ENCODE results near the gene TBX4. TPM values are rescaled to one million over a fixed set of nuclear protein-coding genes. Genes with fewer than 3 reads are reported as not detected.
A peak's percentile ranks its signal among the peaks of the same experiment; 100 is the strongest.

TBX4 gene
- polyA plus RNA-seq, 2 of the 4 experiments (the other 2 are of a cell fraction), result 0.17 to 0.18 TPM

DNA sequence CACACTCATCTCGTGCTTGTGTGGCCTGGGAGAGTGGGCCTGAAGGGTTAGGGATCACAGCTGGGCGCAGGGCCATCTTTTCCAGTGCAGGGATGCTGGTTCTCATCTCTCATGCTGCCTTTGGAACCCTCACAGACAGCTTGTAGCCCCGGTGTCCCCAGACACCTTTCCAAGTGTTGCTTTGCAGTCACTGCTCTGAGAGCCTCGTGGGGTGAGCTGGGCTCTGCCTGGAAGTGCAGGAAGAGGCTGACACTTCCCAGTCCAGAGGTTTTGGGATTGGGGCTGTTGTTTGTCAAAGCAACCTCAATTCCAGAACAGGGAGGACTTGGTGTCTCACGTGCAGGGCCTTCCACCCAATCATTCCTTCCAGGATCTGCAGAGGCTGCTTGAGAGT is 28.2 kb downstream of the TBX4 start:
- Histone ChIP-seq H3K27ac (no peak overlapping the region), H3K4me2 (no peak overlapping the region), H3K4me1 (no peaks in the 10 kb centered on the region), H3K9me3 (no peaks in the 10 kb centered on the region), H3K4me3 (no peak overlapping the region)
- WGBS (ENCODE audit: missing lambda C conversion rate), result 55% methylated on average over 5 of the region's 5 CpGs
- ATAC-seq, result no peak
- no peak for DNase-seq (ENCODE audit: low read depth in 1 of 2, low spot score in 1 of 2)
- POLR2A ChIA-PET, result no interaction called here
- CTCF ChIA-PET, result interaction anchor here (2.3 to 5.2 kb wide), 2 partner anchors 9 to 13 kb away, joined by 8 to 25 read pairs; no protein-coding TSS in a partner anchor
- FAIRE-seq, result no peak
- TF ChIP-seq RNF2 (IDR thresholded peaks at IDR 0.05; ENCODE audit: borderline replicate concordance, low read depth) (no peak), TP53 (CRISPR knock-in tag; IDR thresholded peaks at IDR 0.05) (no peak), EP300 (IDR thresholded peaks at IDR 0.05) (no peak), HEYL (CRISPR knock-in tag; IDR thresholded peaks at IDR 0.05) (no peak), CHD4 (IDR thresholded peaks at IDR 0.05; ENCODE audit: borderline replicate concordance) (no peak)

DNA sequence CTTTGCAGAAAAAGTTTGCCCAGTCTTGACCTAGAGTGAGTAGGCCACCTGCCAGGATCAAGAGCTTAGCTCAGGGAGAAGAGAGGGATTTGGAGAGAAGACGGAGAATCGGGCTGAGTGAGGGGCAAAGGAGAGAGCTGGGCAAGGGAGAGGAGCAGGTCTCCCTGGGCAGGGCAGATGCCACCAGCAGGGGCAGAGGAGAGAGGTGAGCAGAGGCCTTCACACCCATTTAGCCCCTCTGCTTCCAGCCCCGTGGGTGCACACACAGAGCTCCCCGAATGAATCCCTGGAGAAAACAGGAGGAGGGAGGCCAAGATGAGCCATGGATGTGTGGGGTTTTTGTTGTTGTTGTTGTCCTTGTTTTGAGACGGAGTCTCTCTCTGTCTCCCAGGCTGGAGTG is 29.2 kb downstream of the TBX4 start:
- no peak overlapping the region for H3K27ac ChIP-seq
- H3K4me2 ChIP-seq, result no peak overlapping the region
- H3K9me3 ChIP-seq, result no peaks in the 10 kb centered on the region
- H3K4me3 ChIP-seq, result no peak overlapping the region
- ChIA-PET CTCF (interaction anchor here (1.0 to 5.2 kb wide), 4 partner anchors 10 to 64 kb away, joined by 3 to 25 read pairs (median 6); no protein-coding TSS in a partner anchor), POLR2A (no interaction called here)
- no peak for TF ChIP-seq FOXS1 (CRISPR knock-in tag; IDR thresholded peaks at IDR 0.05)
- TF ChIP-seq, protein P1, sequence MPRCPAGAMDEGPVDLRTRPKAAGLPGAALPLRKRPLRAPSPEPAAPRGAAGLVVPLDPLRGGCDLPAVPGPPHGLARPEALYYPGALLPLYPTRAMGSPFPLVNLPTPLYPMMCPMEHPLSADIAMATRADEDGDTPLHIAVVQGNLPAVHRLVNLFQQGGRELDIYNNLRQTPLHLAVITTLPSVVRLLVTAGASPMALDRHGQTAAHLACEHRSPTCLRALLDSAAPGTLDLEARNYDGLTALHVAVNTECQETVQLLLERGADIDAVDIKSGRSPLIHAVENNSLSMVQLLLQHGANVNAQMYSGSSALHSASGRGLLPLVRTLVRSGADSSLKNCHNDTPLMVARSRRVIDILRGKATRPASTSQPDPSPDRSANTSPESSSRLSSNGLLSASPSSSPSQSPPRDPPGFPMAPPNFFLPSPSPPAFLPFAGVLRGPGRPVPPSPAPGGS (IDR thresholded peaks at IDR 0.05), result no peak
- no peak for TF ChIP-seq CHD2 (IDR thresholded peaks at IDR 0.05; ENCODE audit: low read length, partially characterized antibody)
- no peak for TF ChIP-seq BHLHE40 (IDR thresholded peaks at IDR 0.05; ENCODE audit: low read depth, low read length)
- TF ChIP-seq SMC3 (IDR thresholded peaks at IDR 0.05), result no peak
- TF ChIP-seq NFE2L2 (conservative IDR thresholded peaks at IDR 0.05; ENCODE audit: low read length), result no peak
- TF ChIP-seq JUNB (IDR thresholded peaks at IDR 0.05), result no peak
- TF ChIP-seq, protein P2, sequence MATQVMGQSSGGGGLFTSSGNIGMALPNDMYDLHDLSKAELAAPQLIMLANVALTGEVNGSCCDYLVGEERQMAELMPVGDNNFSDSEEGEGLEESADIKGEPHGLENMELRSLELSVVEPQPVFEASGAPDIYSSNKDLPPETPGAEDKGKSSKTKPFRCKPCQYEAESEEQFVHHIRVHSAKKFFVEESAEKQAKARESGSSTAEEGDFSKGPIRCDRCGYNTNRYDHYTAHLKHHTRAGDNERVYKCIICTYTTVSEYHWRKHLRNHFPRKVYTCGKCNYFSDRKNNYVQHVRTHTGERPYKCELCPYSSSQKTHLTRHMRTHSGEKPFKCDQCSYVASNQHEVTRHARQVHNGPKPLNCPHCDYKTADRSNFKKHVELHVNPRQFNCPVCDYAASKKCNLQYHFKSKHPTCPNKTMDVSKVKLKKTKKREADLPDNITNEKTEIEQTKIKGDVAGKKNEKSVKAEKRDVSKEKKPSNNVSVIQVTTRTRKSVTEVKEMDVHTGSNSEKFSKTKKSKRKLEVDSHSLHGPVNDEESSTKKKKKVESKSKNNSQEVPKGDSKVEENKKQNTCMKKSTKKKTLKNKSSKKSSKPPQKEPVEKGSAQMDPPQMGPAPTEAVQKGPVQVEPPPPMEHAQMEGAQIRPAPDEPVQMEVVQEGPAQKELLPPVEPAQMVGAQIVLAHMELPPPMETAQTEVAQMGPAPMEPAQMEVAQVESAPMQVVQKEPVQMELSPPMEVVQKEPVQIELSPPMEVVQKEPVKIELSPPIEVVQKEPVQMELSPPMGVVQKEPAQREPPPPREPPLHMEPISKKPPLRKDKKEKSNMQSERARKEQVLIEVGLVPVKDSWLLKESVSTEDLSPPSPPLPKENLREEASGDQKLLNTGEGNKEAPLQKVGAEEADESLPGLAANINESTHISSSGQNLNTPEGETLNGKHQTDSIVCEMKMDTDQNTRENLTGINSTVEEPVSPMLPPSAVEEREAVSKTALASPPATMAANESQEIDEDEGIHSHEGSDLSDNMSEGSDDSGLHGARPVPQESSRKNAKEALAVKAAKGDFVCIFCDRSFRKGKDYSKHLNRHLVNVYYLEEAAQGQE (IDR thresholded peaks at IDR 0.05), result no peak
- no peak for TF ChIP-seq POLR2A (IDR thresholded peaks at IDR 0.05; ENCODE audit: low read length)
- peak in 1 of 2 experiments; percentile 46; a peak in 3 of 6 replicates for ATAC-seq
- no peak for DNase-seq (ENCODE audit: low read depth in 1 of 2, low spot score in 1 of 2)
- FAIRE-seq, result no peak
- 89% methylated on average over 5 of the region's 5 CpGs for WGBS (ENCODE audit: missing lambda C conversion rate)
- H3K4me1 ChIP-seq, result no peaks in the 10 kb centered on the region

DNA sequence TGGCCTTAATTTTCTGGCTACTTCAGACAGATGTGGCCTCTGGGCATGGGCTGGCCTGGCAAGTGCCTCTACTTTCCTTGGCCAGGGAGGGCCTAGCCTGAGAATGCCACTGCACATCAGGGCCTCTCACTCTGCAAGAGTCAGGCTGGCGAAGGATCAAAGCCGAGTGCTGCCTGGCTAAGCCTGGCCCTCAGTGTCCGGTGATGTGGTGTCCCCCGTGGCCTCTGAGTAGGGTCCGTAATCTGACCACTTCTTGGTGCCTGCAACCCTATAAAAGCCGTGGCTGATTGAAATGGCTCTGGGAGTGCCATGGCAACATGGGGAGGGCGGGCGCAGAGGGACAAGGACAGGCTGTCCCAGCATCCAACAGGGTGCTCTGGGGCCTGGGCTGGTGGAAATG is 30.2 kb downstream of the TBX4 start:
- POLR2A ChIA-PET, result no interaction called here
- no peak for TF ChIP-seq MYC (IDR thresholded peaks at IDR 0.05; ENCODE audit: borderline replicate concordance, low read length)
- no peak for TF ChIP-seq KDM5A (IDR thresholded peaks at IDR 0.05)
- TF ChIP-seq SMC3 (IDR thresholded peaks at IDR 0.05), result no peak
- no peak for TF ChIP-seq TP53 (CRISPR knock-in tag; IDR thresholded peaks at IDR 0.05)
- TF ChIP-seq, protein P3, sequence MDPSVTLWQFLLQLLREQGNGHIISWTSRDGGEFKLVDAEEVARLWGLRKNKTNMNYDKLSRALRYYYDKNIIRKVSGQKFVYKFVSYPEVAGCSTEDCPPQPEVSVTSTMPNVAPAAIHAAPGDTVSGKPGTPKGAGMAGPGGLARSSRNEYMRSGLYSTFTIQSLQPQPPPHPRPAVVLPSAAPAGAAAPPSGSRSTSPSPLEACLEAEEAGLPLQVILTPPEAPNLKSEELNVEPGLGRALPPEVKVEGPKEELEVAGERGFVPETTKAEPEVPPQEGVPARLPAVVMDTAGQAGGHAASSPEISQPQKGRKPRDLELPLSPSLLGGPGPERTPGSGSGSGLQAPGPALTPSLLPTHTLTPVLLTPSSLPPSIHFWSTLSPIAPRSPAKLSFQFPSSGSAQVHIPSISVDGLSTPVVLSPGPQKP (IDR thresholded peaks at IDR 0.05; ENCODE audit: low read depth, low read length), result no peak
- TF ChIP-seq PHF8 (IDR thresholded peaks at IDR 0.05; ENCODE audit: borderline replicate concordance, low read depth), result no peak
- TF ChIP-seq ZNF302 (CRISPR knock-in tag; IDR thresholded peaks at IDR 0.05), result no peak
- no peak for TF ChIP-seq EHF (CRISPR knock-in tag; IDR thresholded peaks at IDR 0.05)
- no peak for TF ChIP-seq JUNB (IDR thresholded peaks at IDR 0.05)
- Histone ChIP-seq H3K27ac (no peak overlapping the region), H3K4me3 (no peak overlapping the region), H3K4me2 (no peak overlapping the region), H3K9me3 (no peaks in the 10 kb centered on the region), H3K4me1 (no peaks in the 10 kb centered on the region)
- DNase-seq (ENCODE audit: low read depth in 1 of 2, low spot score in 1 of 2), result no peak
- CTCF ChIA-PET, result interaction anchor here (2.3 kb wide), 1 partner anchor 11 kb away, joined by 8 read pairs; no protein-coding TSS in a partner anchor
- WGBS (ENCODE audit: missing lambda C conversion rate), result 84% methylated on average over 8 of the region's 8 CpGs
- no peak for ATAC-seq
- no peak for FAIRE-seq

Data from A549 (cell line).